ENCODE data around the gene CDKN2B. TPM values are rescaled to one million over a fixed set of nuclear protein-coding genes. Genes with fewer than 3 reads are reported as not detected.

Gene CDKN2B
- total and polyA plus RNA-seq, 2 donors (not counting 3 experiments of a cell fraction or from before 2014, with no cell fraction given): 1.6 to 2.1 TPM

- no peak for FAIRE-seq
- Histone ChIP-seq H3K36me3 (ENCODE audit: control insufficient read depth in 2 of 2, extremely low read depth in 1 of 2, insufficient read depth in 2 of 2, low read length in 2 of 2) (no peaks in the 10 kb centered on the region), H3K4me1 (ENCODE audit: control insufficient read depth, extremely low read depth, insufficient read depth, low read length) (peaks cover 18% of the 10 kb centered on the region), H4K20me1 (replicated peaks; ENCODE audit: control insufficient read depth, extremely low read depth, insufficient read depth, low read length) (no peaks in the 10 kb centered on the region), H3K79me2 (ENCODE audit: control insufficient read depth, insufficient read depth, low read length) (no peaks in the 10 kb centered on the region), H3K4me3 (replicated peaks in 1 of 3; ENCODE audit: insufficient read depth in 1 of 3, low read depth in 1 of 3, low read length in 3 of 3) (no peak overlapping the region), H3K27ac (ENCODE audit: insufficient read depth, low read depth, low read length) (no peak overlapping the region), H3K4me2 (ENCODE audit: insufficient read depth, low read length) (peak overlapping the region; percentile 55), H3K27me3 (ENCODE audit: control insufficient read depth in 2 of 2, insufficient read depth in 2 of 2, low read length in 2 of 2) (peaks cover 12 to 57% of the 10 kb centered on the region in 2 experiments), H3K9ac (replicated peaks; ENCODE audit: extremely low read depth, insufficient read depth, low read length) (no peak overlapping the region), H2AFZ (ENCODE audit: low read depth, low read length) (peak overlapping the region; percentile 50), H3K9me3 (replicated peaks; ENCODE audit: control insufficient read depth, insufficient read depth, low read length) (no peaks in the 10 kb centered on the region), H3K9me1 (replicated peaks; ENCODE audit: control insufficient read depth, extremely low read depth, insufficient read depth, low read length) (no peaks in the 10 kb centered on the region)
- ChIA-PET POLR2A (no interaction called here), CTCF (interaction anchor here (1.1 to 5.0 kb wide), 4 partner anchors 14 to 130 kb away, joined by 3 to 39 read pairs (median 4); partner anchors contain the start of gene CDKN2B)
- TF ChIP-seq EZH2 (IDR thresholded peaks at IDR 0.05; ENCODE audit: borderline replicate concordance, low read depth, low read length, severe bottlenecking) (no peak), MAX (IDR thresholded peaks at IDR 0.05; ENCODE audit: insufficient read depth, insufficient read length) (no peak), FOS (IDR thresholded peaks at IDR 0.05; ENCODE audit: borderline replicate concordance, insufficient read depth, low read length) (no peak), POLR2AphosphoS5 (IDR thresholded peaks at IDR 0.05; ENCODE audit: insufficient read depth, low read depth, low read length) (no peak), GATA2 (IDR thresholded peaks at IDR 0.05; ENCODE audit: insufficient read depth, insufficient read length, low read depth, low read length) (no peak)
- BruUV-seq (replicated peaks): no TSS peak
- dilution Hi-C loops (cut with MboI; ENCODE audit: extremely low pct_ligation_motif_present, low sequenced_read_pairs): no loop called here
- DNase-seq (ENCODE audit: low read depth, low spot score): no peak
- intact Hi-C loops (cut with micrococcal nuclease): loop anchor here (5.0 kb wide), 1 partner anchor 432 kb away; no protein-coding TSS in a partner anchor
Measured at GRCh38 chr9:21989440-21990189, 19.5 kb downstream of the CDKN2B start.

Data from endothelial cell of umbilical vein (primary cell).